NCI-H128 (cell line): ENCODE data around the gene PGAM5.

ENCODE experiments used
- DNase-seq: peaks from one replicate; lab custom pipeline; 2025; ENCODE audit not compliant: unreplicated experiment; lab: John Stamatoyannopoulos, UW

The PGAM5 gene

GRCh38 chr12:132710405-132711079 is at the start of gene PGAM5:
Gene PGAM5 (plus strand): TSS chr12:132710842. CDS start chr12:132710877, 35 bp downstream.
- DNase-seq: peak; percentile 75

DNA sequence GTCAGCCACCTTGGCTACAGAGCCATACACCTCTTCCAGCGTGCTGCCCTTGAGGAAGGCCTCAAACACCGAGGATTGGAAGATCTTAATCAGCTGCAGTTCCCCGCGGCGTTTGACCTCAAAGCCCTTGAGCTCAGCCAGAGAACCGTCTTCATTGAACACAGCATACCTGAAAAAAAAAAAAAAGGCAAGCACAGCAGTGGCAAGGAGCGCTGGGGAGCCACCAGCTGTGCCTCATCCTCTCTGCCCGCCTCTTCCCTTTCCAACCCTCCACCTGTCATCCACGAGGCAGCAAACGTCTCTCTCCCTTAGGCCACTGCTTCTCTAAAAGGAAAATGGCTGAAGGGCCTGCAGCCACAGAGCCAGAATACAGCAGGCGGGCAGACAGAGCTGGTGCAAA is 49.6 kb upstream of the PGAM5 start:
- DNase-seq: no peak

DNA sequence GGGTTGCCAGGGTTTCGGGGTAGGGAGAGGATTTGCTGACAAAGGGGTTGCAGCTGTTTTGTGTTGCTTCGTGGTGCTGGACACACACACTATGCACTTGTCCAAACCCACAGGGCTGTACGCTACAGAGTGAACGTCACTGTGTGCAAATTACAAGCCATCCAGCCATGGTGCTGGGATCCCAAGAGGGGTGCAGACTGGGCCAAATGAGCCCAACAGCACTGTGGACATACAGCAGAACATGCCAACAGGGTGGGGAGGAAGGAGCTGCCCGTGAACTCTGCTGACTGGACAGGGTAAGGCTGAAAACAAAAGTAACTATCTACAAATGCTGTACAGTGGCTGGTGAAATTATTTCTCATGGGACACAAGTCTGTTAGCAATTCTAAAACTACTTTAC is 48.7 kb upstream of the PGAM5 start:
- DNase-seq: no peak

DNA sequence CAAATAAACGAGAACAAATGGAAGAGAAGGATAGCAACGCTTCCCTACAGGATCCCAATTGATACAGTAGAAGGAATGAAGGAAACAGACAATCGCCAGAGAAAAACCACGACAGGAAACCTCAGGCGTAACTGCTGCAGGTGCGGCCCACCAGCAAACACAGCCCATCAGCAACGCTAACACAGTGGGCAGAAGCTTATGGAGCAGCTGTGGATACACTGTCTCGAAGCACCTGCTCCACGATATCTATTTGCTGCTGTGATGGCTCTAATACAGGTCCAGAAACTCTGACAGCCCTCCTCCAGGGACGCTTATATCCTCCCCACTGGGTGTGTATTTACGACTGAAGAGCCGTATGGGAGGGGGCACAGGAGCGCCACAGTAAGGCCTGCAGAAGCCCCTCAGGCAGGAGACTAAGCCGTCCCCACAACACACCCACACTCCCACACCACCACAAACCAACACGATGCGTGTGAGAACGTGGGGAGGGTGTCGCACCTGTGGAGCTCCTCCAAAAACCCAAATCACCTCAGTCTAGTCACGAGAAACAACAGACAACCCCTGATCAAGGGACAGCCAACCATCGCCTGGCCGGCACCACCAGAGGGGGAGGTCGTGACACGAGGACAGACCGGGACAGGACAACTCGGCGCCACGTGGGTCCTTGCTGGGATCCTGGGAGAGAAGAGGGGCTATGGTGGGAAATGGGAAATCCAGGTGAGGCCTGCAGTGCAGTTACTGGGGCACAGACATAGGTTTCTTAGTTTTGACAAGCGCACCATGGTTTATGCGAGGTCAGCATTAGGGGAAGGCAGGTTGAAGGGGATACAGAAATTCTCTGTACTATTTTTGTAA is 47.5 kb upstream of the PGAM5 start:
- DNase-seq: no peak

- DNase-seq: no peak
Observed at GRCh38 chr12:132664206-132665148, 46.2 kb upstream of the PGAM5 start.

DNA sequence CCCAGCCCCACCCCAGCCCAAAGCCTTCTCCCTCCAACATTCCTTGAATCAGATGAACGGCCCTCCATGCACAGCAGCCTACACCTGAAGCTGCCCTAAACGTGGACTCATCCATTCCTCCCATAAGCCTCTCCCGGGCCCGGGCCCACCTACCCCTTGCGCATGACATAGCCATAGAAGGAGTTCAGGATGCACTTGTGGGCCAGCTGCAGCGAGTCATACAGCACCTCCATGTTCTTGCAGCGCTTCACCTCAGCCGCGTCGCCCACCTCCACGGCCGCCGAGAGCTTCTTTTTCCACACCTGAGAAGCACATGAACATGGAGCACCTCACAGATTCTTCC is 45.5 kb upstream of the PGAM5 start:
- no peak for DNase-seq

DNA sequence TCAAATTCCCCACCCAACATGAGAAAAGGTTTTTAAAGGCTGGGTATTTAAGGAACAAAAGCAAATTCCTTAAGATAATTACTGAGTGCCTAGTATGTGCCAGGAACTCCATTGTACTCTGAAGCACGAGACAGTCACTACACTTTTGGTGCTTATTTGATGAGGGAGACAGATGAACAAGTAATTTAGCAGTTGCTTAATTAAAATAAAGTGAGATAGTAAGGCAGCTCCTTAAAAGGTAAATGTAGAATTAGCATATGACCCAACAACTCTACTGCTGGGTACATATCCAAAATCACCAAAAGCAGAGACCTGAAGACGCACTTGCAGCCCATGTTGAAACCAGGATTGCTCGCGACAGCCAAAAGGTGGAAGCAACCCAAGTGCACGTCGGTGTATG is 44.8 kb upstream of the PGAM5 start:
- DNase-seq: no peak

DNA sequence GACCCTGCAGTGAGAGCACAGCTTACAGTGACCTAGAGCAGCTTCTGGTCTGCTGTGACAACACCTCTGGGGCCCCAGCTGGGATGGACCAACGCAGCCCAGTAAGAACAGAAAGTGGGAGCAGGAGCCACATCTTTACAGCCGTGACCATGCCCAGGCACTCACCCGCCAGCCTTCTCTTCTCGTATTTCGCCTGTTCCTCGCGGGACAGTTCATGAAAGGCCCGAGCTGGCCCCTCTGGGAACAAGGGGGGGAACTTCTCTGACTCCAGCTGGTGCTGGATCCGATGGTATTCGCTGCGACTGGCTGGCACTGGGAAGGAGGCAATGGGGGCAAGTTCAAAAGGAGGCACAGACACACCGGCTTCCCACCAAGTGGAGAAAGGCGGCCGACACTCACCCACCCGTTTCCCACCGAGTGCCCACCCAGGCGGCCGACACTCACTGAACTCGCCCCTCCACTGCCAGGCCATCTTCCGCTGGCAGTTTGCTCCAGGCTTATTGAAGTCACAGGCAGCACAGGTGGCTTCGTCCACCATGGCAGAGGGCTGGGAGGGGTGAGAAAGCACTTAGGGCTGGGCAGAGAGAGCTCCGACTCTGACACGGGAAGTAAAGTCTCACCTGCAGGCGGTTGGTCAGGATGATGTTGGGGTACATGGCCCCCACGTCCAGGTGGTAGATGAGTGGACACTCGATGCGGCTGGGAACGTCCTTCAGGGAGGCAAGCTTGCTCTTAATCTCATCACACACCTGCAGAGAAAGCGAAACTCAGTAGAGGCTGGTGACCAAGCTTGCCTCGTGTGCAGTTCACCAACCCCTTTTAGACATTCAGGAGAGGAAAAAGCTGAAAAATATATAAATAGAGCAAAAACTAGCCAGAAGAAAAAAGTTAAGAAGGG is 42.2 kb upstream of the PGAM5 start:
- DNase-seq: no peak

- DNase-seq: no peak
Observed at GRCh38 chr12:132669166-132669879, 41.3 kb upstream of the PGAM5 start.

DNA sequence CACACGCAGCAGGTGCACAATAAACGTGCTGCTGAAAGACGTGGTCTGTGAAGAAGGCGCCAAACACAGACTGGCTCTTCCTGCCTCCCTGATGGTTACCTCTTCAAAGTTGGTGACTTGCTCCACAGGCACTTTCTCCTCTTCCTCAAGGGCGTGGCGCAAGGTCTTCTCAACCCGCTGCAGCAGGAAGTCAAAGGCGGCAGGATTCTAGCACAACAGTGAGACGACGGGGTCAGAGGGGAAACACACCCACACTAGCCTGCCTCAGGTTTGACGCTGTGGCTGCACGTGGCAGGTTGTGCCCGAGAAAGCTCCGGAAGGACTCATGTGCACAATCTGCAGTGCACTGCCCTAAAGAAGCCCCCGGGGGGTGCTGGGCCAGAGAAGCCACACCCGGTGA is 38.5 kb upstream of the PGAM5 start:
- no peak for DNase-seq

DNA sequence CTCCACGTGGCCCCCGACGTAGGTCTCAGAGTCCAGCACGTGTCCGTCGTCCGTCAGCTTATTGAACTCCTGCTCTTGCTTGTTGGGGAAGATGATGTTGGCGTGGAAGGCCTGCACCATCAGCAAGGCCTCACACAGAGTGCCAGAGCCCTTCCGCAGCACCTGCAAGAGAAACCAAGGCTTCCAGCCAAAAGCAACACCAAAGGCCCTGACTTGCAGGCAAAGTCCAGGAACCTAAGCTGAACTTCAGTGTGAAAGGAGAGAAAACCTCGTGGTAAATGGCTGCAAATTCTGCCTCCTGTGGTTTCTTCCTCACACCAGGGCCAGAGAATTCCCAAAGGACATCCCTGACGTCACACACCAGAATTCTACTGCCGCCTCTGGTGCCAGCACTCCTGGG is 38.0 kb upstream of the PGAM5 start:
- no peak for DNase-seq

- DNase-seq: no peak
Observed at GRCh38 chr12:132673288-132674179, 37.1 kb upstream of the PGAM5 start.

GRCh38 chr12:132674561-132674960 is 36.1 kb upstream of the PGAM5 start:
- no peak for DNase-seq

DNA sequence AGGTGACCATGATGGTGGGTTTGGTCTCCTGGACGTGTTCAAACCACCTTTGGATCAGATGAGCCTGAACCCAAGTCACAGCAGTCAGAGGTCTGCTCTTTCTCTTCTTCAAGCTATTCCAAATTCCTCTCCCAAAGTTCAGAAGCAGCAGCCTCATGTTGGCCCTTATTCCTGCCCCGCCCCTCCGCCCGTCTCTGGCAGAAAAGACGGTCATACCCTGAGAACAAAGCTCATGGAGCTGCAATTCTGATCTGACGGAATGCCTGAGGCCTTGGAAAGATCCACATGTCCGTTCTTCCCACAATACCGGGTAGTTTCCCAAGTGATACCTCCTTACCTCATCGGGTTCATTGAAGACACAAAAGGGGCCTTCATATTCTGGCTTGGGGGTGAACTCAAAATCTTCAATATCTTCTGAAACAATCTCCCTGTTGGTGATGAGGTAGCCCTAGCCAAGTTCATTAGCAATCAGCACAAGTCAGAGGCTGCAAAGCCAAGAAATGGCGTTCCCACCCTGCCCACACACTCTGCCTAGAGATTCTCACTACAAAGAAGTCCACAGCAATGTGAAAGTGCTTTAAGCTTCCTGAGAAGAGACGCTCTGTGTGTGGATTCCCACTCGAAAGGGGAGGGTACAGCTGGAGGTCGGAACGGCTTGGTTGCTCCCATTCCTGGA is 34.7 kb upstream of the PGAM5 start:
- no peak for DNase-seq

DNA sequence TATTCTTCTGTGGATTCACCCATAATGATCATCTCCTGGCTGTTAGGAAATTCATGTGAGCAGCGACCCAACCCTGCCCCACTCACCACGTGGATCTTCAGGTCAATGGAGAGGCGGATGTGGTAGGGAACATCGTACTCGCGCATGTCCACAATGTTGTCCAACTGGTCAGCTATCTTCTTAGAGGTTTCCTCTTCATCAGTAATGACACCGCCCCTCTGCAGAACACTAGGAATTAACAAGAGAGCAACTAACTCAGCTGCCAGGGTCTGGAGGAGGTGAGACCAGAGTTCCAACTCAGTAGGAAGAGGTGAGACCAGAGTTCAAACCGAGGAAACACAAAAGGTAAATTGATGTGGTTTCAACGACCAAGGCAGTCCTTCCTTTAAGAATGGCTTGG is 33.1 kb upstream of the PGAM5 start:
- DNase-seq: no peak

- DNase-seq: no peak
Observed at GRCh38 chr12:132685400-132685799, 25.2 kb upstream of the PGAM5 start.

GRCh38 chr12:132686825-132687210 is 23.8 kb upstream of the PGAM5 start:
- DNase-seq: no peak
